Spleen (tissue), 7 donors: Measurements from ENCODE around the gene CCL22.
"Not testable (repeated sequence)": the region's sequence is repeated elsewhere in the genome, so short reads cannot be mapped to it uniquely, and the experiment has no call there.

Source experiments
- POLR2A ChIP-seq, 3 donors: fragments of 450-650 bp; IDR thresholded peaks; one replicate each; pipeline ENCODE4 v1.5.1; 2017; ENCODE audit warnings: antibody characterized with exemption in 3 of 3, mild to moderate bottlenecking in 1 of 3
- POLR2AphosphoS5 ChIP-seq, 3 donors: sonication (generic); formaldehyde crosslinking; IDR thresholded peaks; one replicate each; pipeline ENCODE4 v1.5.1; 2017; ENCODE audit warnings: antibody characterized with exemption in 3 of 3
- TF ChIP-seq, protein P1 (sequence below), 11 experiments: fragments of 200-600 bp in 7 of 11; fragments of 450-650 bp in 4 of 11; sonication (generic) in 4 of 11; IDR thresholded peaks in 8 of 11; conservative IDR thresholded peaks in 3 of 11; 1 replicate in 7 of 11; 2 replicates in 4 of 11; pipeline versions ENCODE4 v1.4.0 to v1.8.0; 2016 to 2021; ENCODE audit warnings: antibody characterized with exemption in 11 of 11, inconsistent platforms in 4 of 11, mild to moderate bottlenecking in 1 of 11
- donor health status: DM: no; HTN: no; CAD: no; lungs with moderate emphysema.
- donor health status: DM: no; HTN: no; CAD: no.
- donor health status: DM: no; HTN: no; CAD: no.

DNA sequence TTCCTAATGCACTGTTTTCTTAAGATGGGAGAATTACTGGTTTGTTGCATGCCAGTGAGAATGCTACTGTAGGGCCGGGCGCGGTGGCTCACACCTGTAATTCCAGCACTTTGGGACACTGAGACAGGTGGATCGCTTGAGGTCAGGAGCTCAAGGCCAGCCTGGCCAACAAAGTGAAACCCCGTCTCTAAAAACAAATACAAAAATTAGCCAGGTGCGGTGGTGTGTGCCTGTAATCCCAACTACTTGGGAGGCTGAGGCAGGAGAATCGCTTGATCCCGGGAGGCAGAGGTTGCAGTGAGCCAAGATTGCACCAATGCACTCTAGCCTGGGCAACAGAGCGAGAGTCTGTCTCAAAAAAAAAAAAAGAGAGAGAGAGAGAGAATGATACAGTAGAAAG is 16.0 kb upstream of the CCL22 start:
- TF ChIP-seq, protein P1, sequence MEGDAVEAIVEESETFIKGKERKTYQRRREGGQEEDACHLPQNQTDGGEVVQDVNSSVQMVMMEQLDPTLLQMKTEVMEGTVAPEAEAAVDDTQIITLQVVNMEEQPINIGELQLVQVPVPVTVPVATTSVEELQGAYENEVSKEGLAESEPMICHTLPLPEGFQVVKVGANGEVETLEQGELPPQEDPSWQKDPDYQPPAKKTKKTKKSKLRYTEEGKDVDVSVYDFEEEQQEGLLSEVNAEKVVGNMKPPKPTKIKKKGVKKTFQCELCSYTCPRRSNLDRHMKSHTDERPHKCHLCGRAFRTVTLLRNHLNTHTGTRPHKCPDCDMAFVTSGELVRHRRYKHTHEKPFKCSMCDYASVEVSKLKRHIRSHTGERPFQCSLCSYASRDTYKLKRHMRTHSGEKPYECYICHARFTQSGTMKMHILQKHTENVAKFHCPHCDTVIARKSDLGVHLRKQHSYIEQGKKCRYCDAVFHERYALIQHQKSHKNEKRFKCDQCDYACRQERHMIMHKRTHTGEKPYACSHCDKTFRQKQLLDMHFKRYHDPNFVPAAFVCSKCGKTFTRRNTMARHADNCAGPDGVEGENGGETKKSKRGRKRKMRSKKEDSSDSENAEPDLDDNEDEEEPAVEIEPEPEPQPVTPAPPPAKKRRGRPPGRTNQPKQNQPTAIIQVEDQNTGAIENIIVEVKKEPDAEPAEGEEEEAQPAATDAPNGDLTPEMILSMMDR (IDR thresholded peaks at IDR 0.05 in 8 of 11, conservative IDR thresholded peaks at IDR 0.05 in 3 of 11) = not testable (repeated sequence)
- not testable (repeated sequence) for TF ChIP-seq POLR2A, POLR2AphosphoS5 (IDR thresholded peaks at IDR 0.05)
